OCI-LY1 (cell line): ENCODE data around the gene SLC25A44.

Experiments
- H2AFZ ChIP-seq: fragments of 200-600 bp; sonication (generic), shearing (Covaris generic); 2 replicates; pipeline ENCODE4 v1.6.0; 2014; ENCODE audit warnings: antibody characterized with exemption, mild to moderate bottlenecking, low read length
- H3F3A ChIP-seq: fragments of 200-600 bp; sonication (generic), shearing (Covaris generic); 2 replicates; pipeline ENCODE4 v1.6.0; 2014; ENCODE audit warnings: mild to moderate bottlenecking, antibody characterized with exemption, low read length, moderate library complexity; ENCODE audit not compliant: insufficient read depth
- H3K27ac ChIP-seq: fragments of 200-600 bp; sonication (generic); 2 replicates; pipeline ENCODE4 v1.5.1; 2014; ENCODE audit warnings: low read length, mixed run types, mild to moderate bottlenecking, low read depth; ENCODE audit not compliant: poor library complexity, severe bottlenecking
- H3K27me3 ChIP-seq: fragments of 200-600 bp; sonication (generic); 2 replicates; pipeline ENCODE4 v1.6.0; 2014; ENCODE audit warnings: antibody characterized with exemption, mild to moderate bottlenecking, low read length, moderate library complexity; ENCODE audit not compliant: insufficient read depth
- H3K36me3 ChIP-seq: fragments of 200-600 bp; sonication (generic); 2 replicates; pipeline ENCODE4 v1.6.1; 2014; ENCODE audit warnings: mild to moderate bottlenecking, antibody characterized with exemption, low read length, moderate library complexity, mixed read lengths; ENCODE audit not compliant: insufficient read depth
- H3K4me1 ChIP-seq: fragments of 200-600 bp; sonication (generic); 2 replicates; pipeline ENCODE4 v1.5.1; 2014; ENCODE audit warnings: mild to moderate bottlenecking, low read length, moderate library complexity; ENCODE audit not compliant: insufficient read depth, severe bottlenecking
- H3K4me2 ChIP-seq: fragments of 200-600 bp; sonication (generic), shearing (Covaris generic); 2 replicates; pipeline ENCODE4 v1.6.1; 2014; ENCODE audit warnings: low read length
- H3K4me3 ChIP-seq: fragments of 200-600 bp; sonication (generic); 2 replicates; pipeline ENCODE4 v1.5.1; 2014; ENCODE audit warnings: low read length, low read depth, mild to moderate bottlenecking, mixed read lengths; ENCODE audit not compliant: poor library complexity, severe bottlenecking
- H3K79me2 ChIP-seq: fragments of 200-600 bp; shearing (Covaris generic); 2 replicates; pipeline ENCODE4 v1.6.1; 2016; ENCODE audit warnings: mixed run types, low read length, mixed read lengths; ENCODE audit not compliant: insufficient read depth
- H3K9ac ChIP-seq: fragments of 200-600 bp; sonication (generic), shearing (Covaris generic); 2 replicates; pipeline ENCODE4 v1.6.1; 2014; ENCODE audit warnings: mild to moderate bottlenecking, low read length, mixed read lengths
- H3K9me2 ChIP-seq: fragments of 200-600 bp; sonication (generic), shearing (Covaris generic); 2 replicates; pipeline ENCODE4 v1.6.1; 2014; ENCODE audit warnings: low read depth, mild to moderate bottlenecking, low read length, mixed read lengths
- H3K9me3 ChIP-seq: fragments of 200-600 bp; shearing (Covaris generic); 2 replicates; pipeline ENCODE4 v1.6.1; 2014; ENCODE audit warnings: low read length, mixed read lengths
- H4K20me1 ChIP-seq: fragments of 200-600 bp; sonication (generic), shearing (Covaris generic); 2 replicates; pipeline ENCODE4 v1.6.0; 2016; ENCODE audit warnings: mild to moderate bottlenecking, low read length; ENCODE audit not compliant: insufficient read depth
- EZH2 ChIP-seq: fragments of 200-600 bp; sonication (generic), shearing (Covaris generic); IDR thresholded peaks from 2 replicates; pipeline ENCODE4 v1.8.0; 2017; ENCODE audit warnings: borderline replicate concordance, mixed run types, mild to moderate bottlenecking, antibody characterized with exemption, low read length, moderate library complexity, mixed read lengths
- TF ChIP-seq, protein P1 (sequence below): fragments of 200-600 bp; sonication (generic), shearing (Covaris generic); IDR thresholded peaks from 2 replicates; pipeline ENCODE4 v1.5.1; 2017; ENCODE audit warnings: mild to moderate bottlenecking, antibody characterized with exemption, low read length, moderate library complexity, mixed read lengths

Gene SLC25A44

GRCh38 chr1:156200044-156200443 lies 6.1 kb downstream of the SLC25A44 start:
- Histone ChIP-seq H4K20me1 (no peaks in the 10 kb centered on the region), H3K9ac (no peak overlapping the region), H3K4me2 (no peak overlapping the region), H3K9me2 (no peaks in the 10 kb centered on the region), H2AFZ (no peak overlapping the region), H3K4me3 (no peak overlapping the region), H3K36me3 (peaks cover 48% of the 10 kb centered on the region), H3K4me1 (peaks cover 15% of the 10 kb centered on the region), H3K9me3 (no peaks in the 10 kb centered on the region), H3K27ac (no peak overlapping the region), H3K27me3 (no peaks in the 10 kb centered on the region), H3F3A (no peaks in the 10 kb centered on the region), H3K79me2 (peaks cover 20% of the 10 kb centered on the region)
- TF ChIP-seq, protein P1, sequence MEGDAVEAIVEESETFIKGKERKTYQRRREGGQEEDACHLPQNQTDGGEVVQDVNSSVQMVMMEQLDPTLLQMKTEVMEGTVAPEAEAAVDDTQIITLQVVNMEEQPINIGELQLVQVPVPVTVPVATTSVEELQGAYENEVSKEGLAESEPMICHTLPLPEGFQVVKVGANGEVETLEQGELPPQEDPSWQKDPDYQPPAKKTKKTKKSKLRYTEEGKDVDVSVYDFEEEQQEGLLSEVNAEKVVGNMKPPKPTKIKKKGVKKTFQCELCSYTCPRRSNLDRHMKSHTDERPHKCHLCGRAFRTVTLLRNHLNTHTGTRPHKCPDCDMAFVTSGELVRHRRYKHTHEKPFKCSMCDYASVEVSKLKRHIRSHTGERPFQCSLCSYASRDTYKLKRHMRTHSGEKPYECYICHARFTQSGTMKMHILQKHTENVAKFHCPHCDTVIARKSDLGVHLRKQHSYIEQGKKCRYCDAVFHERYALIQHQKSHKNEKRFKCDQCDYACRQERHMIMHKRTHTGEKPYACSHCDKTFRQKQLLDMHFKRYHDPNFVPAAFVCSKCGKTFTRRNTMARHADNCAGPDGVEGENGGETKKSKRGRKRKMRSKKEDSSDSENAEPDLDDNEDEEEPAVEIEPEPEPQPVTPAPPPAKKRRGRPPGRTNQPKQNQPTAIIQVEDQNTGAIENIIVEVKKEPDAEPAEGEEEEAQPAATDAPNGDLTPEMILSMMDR: no peak
- no peak for TF ChIP-seq EZH2

GRCh38 chr1:156203331-156203730 lies 9.4 kb downstream of the SLC25A44 start:
- no peaks in the 10 kb centered on the region for H3K27me3 ChIP-seq
- H3K4me1 ChIP-seq: no peaks in the 10 kb centered on the region
- no peaks in the 10 kb centered on the region for H4K20me1 ChIP-seq
- no peaks in the 10 kb centered on the region for H3K9me2 ChIP-seq
- H3K27ac ChIP-seq: no peak overlapping the region
- peaks cover 50% of the 10 kb centered on the region for H3K36me3 ChIP-seq
- H3F3A ChIP-seq: no peaks in the 10 kb centered on the region
- H2AFZ ChIP-seq: no peak overlapping the region
- no peak overlapping the region for H3K9ac ChIP-seq
- no peak overlapping the region for H3K4me2 ChIP-seq
- H3K79me2 ChIP-seq: no peaks in the 10 kb centered on the region; the same call in 1 of the 2 replicates
- TF ChIP-seq EZH2: no peak
- TF ChIP-seq, protein P1: no peak
- H3K4me3 ChIP-seq: no peak overlapping the region
- no peaks in the 10 kb centered on the region for H3K9me3 ChIP-seq

GRCh38 chr1:156204686-156205085 lies 10.8 kb downstream of the SLC25A44 start:
- Histone ChIP-seq H3F3A (no peaks in the 10 kb centered on the region), H3K4me3 (no peak overlapping the region), H2AFZ (no peak overlapping the region), H3K9me2 (no peaks in the 10 kb centered on the region), H3K4me1 (no peaks in the 10 kb centered on the region), H3K9me3 (no peaks in the 10 kb centered on the region), H3K27me3 (no peaks in the 10 kb centered on the region), H3K4me2 (no peak overlapping the region), H4K20me1 (no peaks in the 10 kb centered on the region), H3K79me2 (no peaks in the 10 kb centered on the region; the same call in 1 of the 2 replicates), H3K36me3 (peaks cover 56% of the 10 kb centered on the region), H3K27ac (no peak overlapping the region), H3K9ac (no peak overlapping the region)
- no peak for TF ChIP-seq EZH2
- TF ChIP-seq, protein P1: no peak
